DOHH2 (cell line): ENCODE data around the gene SPSB1.

Experiments
- EZH2phosphoT487 ChIP-seq: fragments of 200-600 bp; sonication (generic); IDR thresholded peaks from 2 replicates; pipeline ENCODE4 v1.6.1; 2017; ENCODE audit warnings: borderline replicate concordance, mild to moderate bottlenecking, antibody characterized with exemption, low read length, moderate library complexity, mixed read lengths
- TF ChIP-seq, protein P1 (sequence below): fragments of 200-600 bp; sonication (generic); IDR thresholded peaks from one replicate; pipeline ENCODE4 v1.5.1; 2014; ENCODE audit warnings: antibody characterized with exemption, mild to moderate bottlenecking, low read depth, low read length; ENCODE audit not compliant: poor library complexity, severe bottlenecking

DNA sequence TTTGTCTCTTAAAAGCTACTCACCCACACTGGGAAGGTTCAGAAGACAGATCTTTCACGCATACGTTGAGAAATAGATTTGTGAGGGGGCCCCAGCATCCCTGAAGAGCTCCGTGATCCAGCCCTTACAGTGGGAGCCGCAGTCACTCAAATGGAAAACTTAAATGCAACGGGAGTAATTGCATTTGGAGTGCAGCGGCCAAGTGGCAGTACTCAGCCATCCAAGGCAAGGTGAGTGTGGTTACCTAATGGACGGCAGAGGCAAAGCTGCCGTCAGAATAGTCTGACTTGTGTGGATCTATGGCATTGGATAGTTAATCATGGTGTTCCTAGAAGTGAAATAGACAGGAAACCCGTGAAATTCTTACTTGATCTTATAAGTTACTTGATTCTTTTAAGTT lies 5.1 kb downstream of the SPSB1 start:
- no peak for TF ChIP-seq EZH2phosphoT487
- TF ChIP-seq, protein P1, sequence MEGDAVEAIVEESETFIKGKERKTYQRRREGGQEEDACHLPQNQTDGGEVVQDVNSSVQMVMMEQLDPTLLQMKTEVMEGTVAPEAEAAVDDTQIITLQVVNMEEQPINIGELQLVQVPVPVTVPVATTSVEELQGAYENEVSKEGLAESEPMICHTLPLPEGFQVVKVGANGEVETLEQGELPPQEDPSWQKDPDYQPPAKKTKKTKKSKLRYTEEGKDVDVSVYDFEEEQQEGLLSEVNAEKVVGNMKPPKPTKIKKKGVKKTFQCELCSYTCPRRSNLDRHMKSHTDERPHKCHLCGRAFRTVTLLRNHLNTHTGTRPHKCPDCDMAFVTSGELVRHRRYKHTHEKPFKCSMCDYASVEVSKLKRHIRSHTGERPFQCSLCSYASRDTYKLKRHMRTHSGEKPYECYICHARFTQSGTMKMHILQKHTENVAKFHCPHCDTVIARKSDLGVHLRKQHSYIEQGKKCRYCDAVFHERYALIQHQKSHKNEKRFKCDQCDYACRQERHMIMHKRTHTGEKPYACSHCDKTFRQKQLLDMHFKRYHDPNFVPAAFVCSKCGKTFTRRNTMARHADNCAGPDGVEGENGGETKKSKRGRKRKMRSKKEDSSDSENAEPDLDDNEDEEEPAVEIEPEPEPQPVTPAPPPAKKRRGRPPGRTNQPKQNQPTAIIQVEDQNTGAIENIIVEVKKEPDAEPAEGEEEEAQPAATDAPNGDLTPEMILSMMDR = no peak
